HG03097 (cell line): ENCODE measurements around the gene SMYD5.

Experiments
- ATAC-seq: cut with Tn5 transposase; IDR thresholded peaks from one replicate; pipeline ENCODE4 v1.9.1; 2021; ENCODE audit not compliant: unreplicated experiment, low FRiP score

Gene SMYD5

DNA sequence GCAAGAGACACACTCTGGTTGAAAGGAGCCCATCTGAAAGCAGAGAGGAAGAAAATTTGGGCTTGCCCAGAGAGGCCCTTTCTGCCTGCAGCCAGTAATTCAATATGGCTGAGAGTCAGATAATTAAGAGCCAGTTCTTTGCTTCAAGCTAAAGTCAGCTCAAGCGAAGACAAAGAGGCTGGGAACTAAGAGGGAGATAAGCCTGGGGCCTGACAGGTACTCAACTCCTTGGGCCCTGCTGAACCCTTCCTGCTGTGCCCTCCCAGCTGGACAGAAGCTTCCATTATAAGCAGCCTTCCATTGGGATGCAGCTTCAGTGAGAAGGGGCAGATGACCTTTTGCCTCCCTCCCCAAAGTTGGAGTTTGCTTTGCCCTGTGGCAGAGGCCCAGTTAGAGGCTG is 58.2 kb downstream of the SMYD5 start:
- no peak for ATAC-seq
